Right cardiac atrium (tissue), 5 donors: ENCODE measurements around the gene ELAPOR1. TPM values are rescaled to one million over a fixed set of nuclear protein-coding genes. Genes with fewer than 3 reads are reported as not detected.

Experiments
- ATAC-seq, 2 donors: fragments of 200-7000 bp; cut with Tn5 transposase; one replicate each; pipeline versions ENCODE4 v1.8.0 to v1.9.1; 2020; ENCODE audit warnings: moderate library complexity in 2 of 2, mild to moderate bottlenecking in 1 of 2
- DNase-seq, 3 donors: peaks; one replicate each; pipeline ENCODE4 v3.0.0-alpha.2; 2020
- H3K27ac ChIP-seq: one replicate; pipeline ENCODE4 v1.5.1; 2013; ENCODE audit warnings: mild to moderate bottlenecking, low read length, control low read depth, moderate library complexity
- H3K27me3 ChIP-seq: one replicate; pipeline ENCODE4 v1.6.1; 2013; ENCODE audit not compliant: control insufficient read depth, insufficient read depth
- H3K4me1 ChIP-seq: one replicate; pipeline ENCODE4 v1.6.1; 2013; ENCODE audit warnings: low read length; ENCODE audit not compliant: control insufficient read depth, insufficient read depth
- H3K4me3 ChIP-seq: one replicate; pipeline ENCODE4 v1.5.1; 2013; ENCODE audit warnings: low read length, control low read depth
- H3K9me3 ChIP-seq: one replicate; pipeline ENCODE4 v1.6.1; 2013; ENCODE audit warnings: low read length; ENCODE audit not compliant: control insufficient read depth
- WGBS: extraction: QIAGEN DNeasy Blood & Tissue Kit; methylation state at CpG from one replicate; pipeline ENCODE4 v1.1.7; 2013; 5-methylcytosine and 5-hydroxymethylcytosine counted together
- intact Hi-C, 4 donors: fragments of 100-400 bp; cut with DNase I; formaldehyde crosslinking; loops; one replicate each; pipeline versions ENCODE4 v1.11.0 to v1.14.0; 2022 to 2023
- polyA plus RNA-seq: library from polyadenylated mRNA; stranded (reverse); fragments of 200-250 nt; gene quantifications from one replicate; pipeline ENCODE4 v1.2.3, GENCODE V29; 2013
- total RNA-seq, 4 donors: library from RNA; stranded (reverse); fragmentation: NEBNext Ultra II Directional; extraction: Animal tissue kit (Norgen Biotek cat#: 25700); gene quantifications; one replicate each; pipeline ENCODE4 v1.2.1, GENCODE V29; 2021
- donor health status: healthy with polysubstance abuse.
- donor health status: DM: no; HTN: yes; CAD: no.
- donor health status: DM: no; HTN: no; CAD: no.
- donor health status: DM: no; HTN: yes; CAD: no; lungs with severe emphysema.
- donor health status: DM: yes; HTN: yes; CAD: no.

Gene ELAPOR1
- total and polyA plus RNA-seq, 5 donors = 0.18 to 0.51 (median 0.29) TPM

GRCh38 chr1:109160071-109160840 lies 46.3 kb downstream of the ELAPOR1 start:
- ATAC-seq (no peak), DNase-seq (no peak)
- WGBS = 90% methylated on average over 7 of the region's 7 CpGs
- H3K27ac ChIP-seq = no peak overlapping the region
- no peaks in the 10 kb centered on the region for H3K9me3 ChIP-seq
- H3K4me1 ChIP-seq = peaks cover 3% of the 10 kb centered on the region
- no peaks in the 10 kb centered on the region for H3K27me3 ChIP-seq
- no peak overlapping the region for H3K4me3 ChIP-seq
- intact Hi-C loops = no loop called here

- peaks cover 3% of the 10 kb centered on the region for H3K4me1 ChIP-seq
- H3K9me3 ChIP-seq = no peaks in the 10 kb centered on the region
- no peak overlapping the region for H3K27ac ChIP-seq
- intact Hi-C loops = no loop called here
- ATAC-seq (peak; percentile 83 to 86), DNase-seq (peak; percentile 32 to 77 (median 75))
- WGBS = 39% methylated on average over 12 of the region's 12 CpGs
- no peaks in the 10 kb centered on the region for H3K27me3 ChIP-seq
- no peak overlapping the region for H3K4me3 ChIP-seq
These were observed 48.1 kb downstream of the ELAPOR1 start for GRCh38 chr1:109161858-109162606.

- Histone ChIP-seq H3K4me1 (peaks cover 3% of the 10 kb centered on the region), H3K9me3 (no peaks in the 10 kb centered on the region), H3K4me3 (no peak overlapping the region), H3K27me3 (no peaks in the 10 kb centered on the region), H3K27ac (no peak overlapping the region)
- no peak for ATAC-seq
- no peak for DNase-seq
- intact Hi-C loops = no loop called here
These were observed 48.7 kb downstream of the ELAPOR1 start for GRCh38 chr1:109162626-109163025.

GRCh38 chr1:109163551-109163950 lies 49.6 kb downstream of the ELAPOR1 start:
- no peak for ATAC-seq
- intact Hi-C loops = no loop called here
- H3K4me3 ChIP-seq = no peak overlapping the region

More at GRCh38 chr1:109163551-109163950, 49.6 kb downstream of the ELAPOR1 start:
- Histone ChIP-seq H3K4me1 (peaks cover 3% of the 10 kb centered on the region), H3K27ac (no peak overlapping the region), H3K27me3 (no peaks in the 10 kb centered on the region), H3K9me3 (no peaks in the 10 kb centered on the region)
- no peak for DNase-seq

Other genes starting within 250 kb of the ELAPOR1 start
- gene GPSM2, start 237.1 kb upstream of the ELAPOR1 start, total RNA-seq = 10 to 100 TPM in 3 of 4 donors, 1 to 10 TPM in 1; 6.3 to 14.5 (median 10.9) TPM
- gene GPSM2, start 237.1 kb upstream of the ELAPOR1 start, polyA plus RNA-seq = 4.5 TPM
- 10 to 100 TPM; 28.7 to 33.3 (median 30.6) TPM for gene CLCC1, start 150.6 kb upstream of the ELAPOR1 start, total RNA-seq
- gene CLCC1, start 150.6 kb upstream of the ELAPOR1 start, polyA plus RNA-seq = 13.1 TPM
- 10 to 100 TPM; 14.6 to 19.0 (median 16.6) TPM for gene WDR47, start 72.0 kb upstream of the ELAPOR1 start, total RNA-seq
- gene WDR47, start 72.0 kb upstream of the ELAPOR1 start, polyA plus RNA-seq = 5.2 TPM
- 10 to 100 TPM; 59.2 to 67.3 (median 64.5) TPM for gene TAF13, start 38.1 kb upstream of the ELAPOR1 start, total RNA-seq
- gene TAF13, start 38.1 kb upstream of the ELAPOR1 start, polyA plus RNA-seq = 56.7 TPM
- 10 to 100 TPM; 38.2 to 60.6 (median 48.5) TPM for gene TMEM167B, start 23.4 kb upstream of the ELAPOR1 start, total RNA-seq
- gene TMEM167B, start 23.4 kb upstream of the ELAPOR1 start, polyA plus RNA-seq = 17.1 TPM
- gene SARS1, start 99.8 kb downstream of the ELAPOR1 start, total RNA-seq = 100 to 1,000 TPM; 123 to 146 (median 135) TPM
- gene SARS1, start 99.8 kb downstream of the ELAPOR1 start, polyA plus RNA-seq = 84.5 TPM
- 10 to 100 TPM; 19.1 to 33.2 (median 28.4) TPM for gene CELSR2, start 135.4 kb downstream of the ELAPOR1 start, total RNA-seq
- 16.0 TPM for gene CELSR2, start 135.4 kb downstream of the ELAPOR1 start, polyA plus RNA-seq
- 1 to 10 TPM; 1.6 to 4.6 (median 2.3) TPM for gene PSRC1, start 169.0 kb downstream of the ELAPOR1 start, total RNA-seq
- 2.8 TPM for gene PSRC1, start 169.0 kb downstream of the ELAPOR1 start, polyA plus RNA-seq
- gene MYBPHL, start 192.9 kb downstream of the ELAPOR1 start, total RNA-seq = 100 to 1,000 TPM; 115 to 521 (median 226) TPM
- gene MYBPHL, start 192.9 kb downstream of the ELAPOR1 start, polyA plus RNA-seq = 322 TPM